SU-DHL-6 (cell line): ENCODE measurements around the gene ADCY2.

Experiments used
- H2AFZ ChIP-seq: fragments of 200-600 bp; sonication (generic); 2 replicates; pipeline ENCODE4 v1.6.1; 2014; ENCODE audit warnings: low read depth, mild to moderate bottlenecking, moderate library complexity, mixed read lengths, antibody characterized with exemption, low read length; ENCODE audit not compliant: severe bottlenecking
- H3F3A ChIP-seq: fragments of 200-600 bp; shearing (Covaris generic); 2 replicates; pipeline ENCODE4 v1.6.0; 2016; ENCODE audit warnings: antibody characterized with exemption, mild to moderate bottlenecking; ENCODE audit not compliant: insufficient read depth
- H3K27ac ChIP-seq: fragments of 200-600 bp; sonication (generic); 2 replicates; pipeline ENCODE4 v1.5.1; 2016; ENCODE audit warnings: low read depth, mild to moderate bottlenecking, low read length, moderate library complexity, mixed read lengths
- H3K27me3 ChIP-seq: fragments of 200-600 bp; sonication (generic), shearing (Covaris generic); 2 replicates; pipeline ENCODE4 v1.6.0; 2014; ENCODE audit warnings: mild to moderate bottlenecking, low read length
- H3K36me3 ChIP-seq: fragments of 200-600 bp; sonication (generic); 2 replicates; pipeline ENCODE4 v1.6.1; 2014; ENCODE audit warnings: mild to moderate bottlenecking, low read length, mixed read lengths
- H3K4me2 ChIP-seq: fragments of 300-600, 200-600 bp; shearing (Covaris generic), sonication (generic); 2 replicates; pipeline ENCODE4 v1.6.0; 2014; ENCODE audit warnings: low read length, low read depth, mild to moderate bottlenecking; ENCODE audit not compliant: poor library complexity, severe bottlenecking
- H3K4me3 ChIP-seq: fragments of 200-600 bp; sonication (generic); 2 replicates; pipeline ENCODE4 v1.5.1; 2014; ENCODE audit warnings: antibody characterized with exemption, low read length, mild to moderate bottlenecking, mixed read lengths; ENCODE audit not compliant: insufficient read depth, poor library complexity, severe bottlenecking
- H3K79me2 ChIP-seq: fragments of 200-600 bp; sonication (generic); 2 replicates; pipeline ENCODE4 v1.6.1; 2014; ENCODE audit warnings: mild to moderate bottlenecking, low read length, moderate library complexity; ENCODE audit not compliant: insufficient read depth
- H3K9ac ChIP-seq: fragments of 200-600 bp; sonication (generic); 2 replicates; pipeline ENCODE4 v1.7.0; 2014; ENCODE audit warnings: mild to moderate bottlenecking, low read length
- H3K9me2 ChIP-seq: fragments of 200-600 bp; sonication (generic); replicated peaks from 2 replicates; pipeline ENCODE4 v1.6.1; 2014; ENCODE audit warnings: low read length; ENCODE audit not compliant: insufficient read depth
- H3K9me3 ChIP-seq: fragments of 200-600 bp; sonication (generic); 2 replicates; pipeline ENCODE4 v1.6.1; 2014; ENCODE audit warnings: low read length, mixed read lengths; ENCODE audit not compliant: insufficient read depth
- H4K20me1 ChIP-seq: fragments of 200-600 bp; sonication (generic); 2 replicates; pipeline ENCODE4 v1.6.1; 2014; ENCODE audit warnings: low read depth, mild to moderate bottlenecking, antibody characterized with exemption, low read length, moderate library complexity, mixed read lengths
- CTCF ChIP-seq: fragments of 200-600 bp; sonication (generic); IDR thresholded peaks from one replicate; pipeline ENCODE4 v1.5.1; 2017; ENCODE audit warnings: antibody characterized with exemption, mild to moderate bottlenecking, low read length, moderate library complexity; ENCODE audit not compliant: insufficient read depth, poor library complexity, severe bottlenecking
- EZH2phosphoT487 ChIP-seq: fragments of 200-600 bp; sonication (generic), shearing (Covaris generic); conservative IDR thresholded peaks from 2 replicates; pipeline ENCODE4 v1.6.1; 2018; ENCODE audit warnings: mild to moderate bottlenecking, antibody characterized with exemption, low read length, moderate library complexity, mixed read lengths

The ADCY2 gene

GRCh38 chr5:7827610-7828009, 431.7 kb downstream of the ADCY2 start:
- no peaks in the 10 kb centered on the region for H3K9me3 ChIP-seq
- no peak overlapping the region for H3K27ac ChIP-seq
- H3F3A ChIP-seq: no peaks in the 10 kb centered on the region
- TF ChIP-seq EZH2phosphoT487 (no peak), CTCF (no peak)
- no peak overlapping the region for H3K9ac ChIP-seq
- H3K36me3 ChIP-seq: no peaks in the 10 kb centered on the region
- no peak overlapping the region for H3K4me2 ChIP-seq
- no peaks in the 10 kb centered on the region for H3K79me2 ChIP-seq
- H4K20me1 ChIP-seq: no peaks in the 10 kb centered on the region
- no peaks in the 10 kb centered on the region for H3K9me2 ChIP-seq
- no peak overlapping the region for H2AFZ ChIP-seq
- H3K4me3 ChIP-seq: no peak overlapping the region
- H3K27me3 ChIP-seq: no peaks in the 10 kb centered on the region

- H3K9me3 ChIP-seq: no peaks in the 10 kb centered on the region
- H3K4me3 ChIP-seq: no peak overlapping the region
- no peaks in the 10 kb centered on the region for H3K79me2 ChIP-seq
- no peaks in the 10 kb centered on the region for H3K27me3 ChIP-seq
- TF ChIP-seq CTCF: no peak
- no peak for TF ChIP-seq EZH2phosphoT487
- H4K20me1 ChIP-seq: no peaks in the 10 kb centered on the region
- H3F3A ChIP-seq: no peaks in the 10 kb centered on the region
- H3K9ac ChIP-seq: no peak overlapping the region
- no peaks in the 10 kb centered on the region for H3K9me2 ChIP-seq
- no peak overlapping the region for H2AFZ ChIP-seq
- H3K36me3 ChIP-seq: no peaks in the 10 kb centered on the region
- no peak overlapping the region for H3K27ac ChIP-seq
- H3K4me2 ChIP-seq: no peak overlapping the region
Measured at GRCh38 chr5:7828269-7828668, 432.3 kb downstream of the ADCY2 start.

- TF ChIP-seq CTCF: no peak
- TF ChIP-seq EZH2phosphoT487: no peak
- H2AFZ ChIP-seq: no peak overlapping the region
- H3K79me2 ChIP-seq: no peaks in the 10 kb centered on the region
- H3K9ac ChIP-seq: no peak overlapping the region
- H3K4me3 ChIP-seq: no peak overlapping the region
- no peaks in the 10 kb centered on the region for H3K9me2 ChIP-seq
- H3K36me3 ChIP-seq: no peaks in the 10 kb centered on the region
- H3K27me3 ChIP-seq: no peaks in the 10 kb centered on the region
- H3F3A ChIP-seq: no peaks in the 10 kb centered on the region
- H4K20me1 ChIP-seq: no peaks in the 10 kb centered on the region
- no peaks in the 10 kb centered on the region for H3K9me3 ChIP-seq
- no peak overlapping the region for H3K27ac ChIP-seq
- no peak overlapping the region for H3K4me2 ChIP-seq
Measured at GRCh38 chr5:7834982-7835381, 439.0 kb downstream of the ADCY2 start.

GRCh38 chr5:7837403-7837802, 441.5 kb downstream of the ADCY2 start:
- TF ChIP-seq CTCF (no peak), EZH2phosphoT487 (no peak)
- no peak overlapping the region for H3K27ac ChIP-seq
- H4K20me1 ChIP-seq: no peaks in the 10 kb centered on the region
- H3K9me2 ChIP-seq: no peaks in the 10 kb centered on the region
- H3K27me3 ChIP-seq: no peaks in the 10 kb centered on the region
- no peaks in the 10 kb centered on the region for H3K36me3 ChIP-seq
- no peak overlapping the region for H3K4me2 ChIP-seq
- no peak overlapping the region for H3K9ac ChIP-seq
- H3K79me2 ChIP-seq: no peaks in the 10 kb centered on the region
- no peaks in the 10 kb centered on the region for H3F3A ChIP-seq
- H3K9me3 ChIP-seq: no peaks in the 10 kb centered on the region
- H2AFZ ChIP-seq: no peak overlapping the region
- H3K4me3 ChIP-seq: no peak overlapping the region
